PC-9 (cell line): Measurements from ENCODE around the gene DNAJB2. TPM values are rescaled to one million over a fixed set of nuclear protein-coding genes. Genes with fewer than 3 reads are reported as not detected.

Experiments
- BruUV-seq: library from RNA; stranded (reverse); fragments of 400-500 nt; replicated peaks from 2 replicates; lab custom pipeline; 2021; lab: Mats Ljungman, UMichigan
- CTCF ChIA-PET: fragments of 300-600 bp; sonication (Branson Sonifier 250); formaldehyde crosslinking; loops from one replicate; lab custom pipeline; 2022; ENCODE audit warnings: antibody characterized with exemption; lab: Charles Lee
- POLR2A ChIA-PET: fragments of 300-600 bp; sonication (Branson Sonifier 250); formaldehyde crosslinking; loops from one replicate; lab custom pipeline; 2022; ENCODE audit warnings: antibody characterized with exemption; ENCODE audit not compliant: unreplicated experiment; lab: Charles Lee
- DNase-seq, 2 experiments: peaks; one replicate each; pipeline versions ENCODE4 v3.0.0 to v3.0.0-alpha.2; 2015 to 2022; ENCODE audit warnings: mixed read lengths in 1 of 2
- H2AFZ ChIP-seq: fragments of 200-600 bp; sonication (generic); 2 replicates; pipeline ENCODE4 v1.8.1; 2017; ENCODE audit warnings: antibody characterized with exemption
- H3F3A ChIP-seq: fragments of 200-600 bp; sonication (generic); 2 replicates; pipeline ENCODE4 v1.8.1; 2017; ENCODE audit warnings: antibody characterized with exemption, mild to moderate bottlenecking, low read depth; ENCODE audit not compliant: insufficient read depth
- H3K27ac ChIP-seq: fragments of 200-600 bp; sonication (generic); 2 replicates; pipeline ENCODE4 v1.6.1; 2016; ENCODE audit warnings: mixed run types
- H3K27me3 ChIP-seq: fragments of 200-600 bp; sonication (generic); 2 replicates; pipeline ENCODE4 v1.6.1; 2016; ENCODE audit warnings: low read depth, mixed run types; ENCODE audit not compliant: insufficient read depth
- H3K36me3 ChIP-seq: fragments of 200-600 bp; sonication (generic); 2 replicates; pipeline ENCODE4 v1.6.1; 2016; ENCODE audit warnings: low read depth, mixed run types
- H3K4me1 ChIP-seq: fragments of 200-600 bp; sonication (generic); replicated peaks from 2 replicates; pipeline ENCODE4 v1.6.1; 2016; ENCODE audit warnings: mixed run types; ENCODE audit not compliant: insufficient read depth
- H3K4me2 ChIP-seq: fragments of 200-600 bp; sonication (generic); 2 replicates; pipeline ENCODE4 v1.6.1; 2017; ENCODE audit warnings: mixed run types
- H3K4me3 ChIP-seq: fragments of 200-600 bp; sonication (generic); 2 replicates; pipeline ENCODE4 v1.6.1; 2016; ENCODE audit warnings: mixed run types
- H3K79me2 ChIP-seq: fragments of 200-600 bp; sonication (generic); 2 replicates; pipeline ENCODE4 v1.6.1; 2017; ENCODE audit warnings: low read depth, mixed run types
- H3K9me2 ChIP-seq: fragments of 200-600 bp; sonication (generic); 2 replicates; pipeline ENCODE4 v1.8.1; 2017; ENCODE audit warnings: mild to moderate bottlenecking; ENCODE audit not compliant: insufficient read depth
- H3K9me3 ChIP-seq: fragments of 200-600 bp; sonication (generic); 2 replicates; pipeline ENCODE4 v1.8.1; 2016; ENCODE audit warnings: low read depth; ENCODE audit not compliant: insufficient read depth
- H4K20me1 ChIP-seq: fragments of 200-600 bp; sonication (generic); 2 replicates; pipeline ENCODE4 v1.8.1; 2017; ENCODE audit not compliant: insufficient read depth
- EZH2 ChIP-seq: fragments of 200-600 bp; sonication (generic); IDR thresholded peaks from 2 replicates; pipeline ENCODE4 v1.8.0; 2017; ENCODE audit warnings: antibody characterized with exemption, low read depth
- intact Hi-C: fragments of 100-400 bp; cut with micrococcal nuclease; formaldehyde crosslinking; loops from one replicate; pipeline ENCODE4 v1.10.0; 2022; ENCODE audit not compliant: unreplicated experiment
- total RNA-seq: library from RNA; stranded (reverse); gene quantifications from 2 replicates; pipeline ENCODE4 v1.2.3, GENCODE V29; 2021
- TF ChIP-seq, protein P1 (sequence below): fragments of 200-600 bp; sonication (generic); conservative IDR thresholded peaks from 2 replicates; pipeline ENCODE4 v1.6.1; 2017; ENCODE audit warnings: mixed run types, antibody characterized with exemption, mild to moderate bottlenecking, moderate library complexity

DNAJB2 gene
- total RNA-seq, 1 experiment from 2014 or later = 38.5 TPM

- peaks cover 44% of the 10 kb centered on the region for H3F3A ChIP-seq
- ChIA-PET POLR2A (interaction anchor here (0.6 to 0.7 kb wide), 2 partner anchors 28 to 126 kb away, joined by 3 to 10 read pairs; no protein-coding TSS in a partner anchor), CTCF (interaction anchor here (0.7 kb wide), 2 partner anchors 27 to 64 kb away, joined by 3 to 4 read pairs; partner anchors contain the start of gene DNAJB2)
- H3K4me2 ChIP-seq = peak overlapping the region; percentile 84
- no peaks in the 10 kb centered on the region for H3K9me3 ChIP-seq
- H3K9me2 ChIP-seq = no peaks in the 10 kb centered on the region
- intact Hi-C loops = no loop called here
- no peaks in the 10 kb centered on the region for H3K27me3 ChIP-seq
- H2AFZ ChIP-seq = no peak overlapping the region
- no TSS peak for BruUV-seq
- peak in 1 of 2 experiments; percentile 39 for DNase-seq
- TF ChIP-seq, protein P1, sequence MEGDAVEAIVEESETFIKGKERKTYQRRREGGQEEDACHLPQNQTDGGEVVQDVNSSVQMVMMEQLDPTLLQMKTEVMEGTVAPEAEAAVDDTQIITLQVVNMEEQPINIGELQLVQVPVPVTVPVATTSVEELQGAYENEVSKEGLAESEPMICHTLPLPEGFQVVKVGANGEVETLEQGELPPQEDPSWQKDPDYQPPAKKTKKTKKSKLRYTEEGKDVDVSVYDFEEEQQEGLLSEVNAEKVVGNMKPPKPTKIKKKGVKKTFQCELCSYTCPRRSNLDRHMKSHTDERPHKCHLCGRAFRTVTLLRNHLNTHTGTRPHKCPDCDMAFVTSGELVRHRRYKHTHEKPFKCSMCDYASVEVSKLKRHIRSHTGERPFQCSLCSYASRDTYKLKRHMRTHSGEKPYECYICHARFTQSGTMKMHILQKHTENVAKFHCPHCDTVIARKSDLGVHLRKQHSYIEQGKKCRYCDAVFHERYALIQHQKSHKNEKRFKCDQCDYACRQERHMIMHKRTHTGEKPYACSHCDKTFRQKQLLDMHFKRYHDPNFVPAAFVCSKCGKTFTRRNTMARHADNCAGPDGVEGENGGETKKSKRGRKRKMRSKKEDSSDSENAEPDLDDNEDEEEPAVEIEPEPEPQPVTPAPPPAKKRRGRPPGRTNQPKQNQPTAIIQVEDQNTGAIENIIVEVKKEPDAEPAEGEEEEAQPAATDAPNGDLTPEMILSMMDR = no peak
- no peak for TF ChIP-seq EZH2
- peaks cover 36% of the 10 kb centered on the region for H3K79me2 ChIP-seq
- peaks cover 64% of the 10 kb centered on the region for H3K4me1 ChIP-seq
- no peak overlapping the region for H3K27ac ChIP-seq
- 0 out of 2 replicates have a peak, but pooled peaks cover 9% of the 10 kb centered on the region for H3K36me3 ChIP-seq
- no peaks in the 10 kb centered on the region for H4K20me1 ChIP-seq
- peak overlapping the region; percentile 87; the same call in 1 of the 2 replicates for H3K4me3 ChIP-seq
These were observed 27.1 kb upstream of the DNAJB2 start for GRCh38 chr2:219252084-219252483.

GRCh38 chr2:219252570-219252899 is 26.6 kb upstream of the DNAJB2 start:
- Histone ChIP-seq H3K4me1 (peaks cover 60% of the 10 kb centered on the region), H3K9me2 (no peaks in the 10 kb centered on the region), H3K9me3 (no peaks in the 10 kb centered on the region), H3K27me3 (no peaks in the 10 kb centered on the region), H2AFZ (peak overlapping the region; percentile 85; the same call in 1 of the 2 replicates), H3K79me2 (peaks cover 32% of the 10 kb centered on the region), H3K27ac (no peak overlapping the region), H3K4me3 (peak overlapping the region; percentile 87), H3F3A (peaks cover 43% of the 10 kb centered on the region), H3K36me3 (0 out of 2 replicates have a peak, but pooled peaks cover 9% of the 10 kb centered on the region), H4K20me1 (no peaks in the 10 kb centered on the region), H3K4me2 (peak overlapping the region; percentile 84)
- CTCF ChIA-PET = interaction anchor here (0.5 to 0.7 kb wide), 3 partner anchors 26 to 393 kb away, joined by 4 to 6 read pairs (median 4); partner anchors contain the start of gene DNAJB2
- POLR2A ChIA-PET = interaction anchor here (0.5 to 1.0 kb wide), 5 partner anchors 21 to 507 kb away, joined by 3 to 27 read pairs (median 9); no protein-coding TSS in a partner anchor
- DNase-seq = no peak
- BruUV-seq = no TSS peak
- TF ChIP-seq EZH2 = no peak
- intact Hi-C loops = no loop called here

DNA sequence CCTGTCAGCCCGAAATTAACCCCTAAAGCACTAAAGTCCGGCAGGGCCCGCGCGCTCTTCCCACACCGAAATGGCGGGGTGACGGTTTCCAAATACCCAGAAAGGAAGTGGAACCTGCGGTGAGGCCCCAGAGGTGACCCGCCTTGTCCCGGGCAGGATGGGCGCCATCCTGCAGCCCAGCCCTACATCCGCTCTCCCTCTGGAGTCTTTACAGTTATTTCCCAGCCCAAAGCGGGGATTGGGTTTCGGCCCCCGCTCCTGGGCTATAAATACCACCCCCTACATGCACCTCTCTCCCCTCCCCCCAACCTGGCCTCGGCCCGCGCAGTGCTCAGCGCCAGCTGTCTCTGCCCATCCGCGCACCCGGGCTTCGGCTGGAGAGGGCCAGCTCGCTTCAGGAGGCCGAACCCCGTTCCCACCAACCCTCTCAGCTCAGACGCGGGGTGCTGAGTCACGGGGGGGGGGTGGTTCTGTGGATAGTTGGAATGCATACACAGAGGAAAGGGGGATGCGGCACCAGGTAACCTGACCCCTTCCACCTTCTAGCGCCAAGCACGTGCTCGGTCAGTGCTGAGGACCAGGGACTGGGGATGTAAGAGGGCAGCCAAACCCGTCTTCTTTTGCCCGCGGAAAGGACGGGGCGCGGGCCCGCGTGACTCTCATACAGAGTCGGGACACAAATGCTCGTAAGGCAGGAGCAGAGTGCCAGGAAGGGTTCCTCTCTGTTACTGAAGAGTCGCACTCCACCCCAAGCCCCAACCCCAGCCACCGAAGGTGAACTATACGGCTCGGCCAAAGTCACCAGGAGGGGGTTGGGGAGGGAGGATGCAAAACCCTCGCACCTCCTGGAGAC is 26.0 kb upstream of the DNAJB2 start, which contains the start of gene TUBA4B:
Gene TUBA4B (plus strand): TSS at position 344 of the 853 bp plus-strand sequence. CDS start 165 bp downstream, at position 509.
- intact Hi-C loops = loop anchor here (1.0 kb wide), 2 partner anchors 21 to 26 kb away; partner anchors contain the start of gene DNAJB2
- Histone ChIP-seq H3K4me1 (peaks cover 55% of the 10 kb centered on the region), H3K27ac (peak within 1 kb of the TSS; percentile 43)

More for the DNA sequence above, 26.0 kb upstream of the DNAJB2 start, which contains the start of gene TUBA4B:
- DNase-seq = peak; percentile 63 to 67
- POLR2A ChIA-PET = interaction anchor here (0.5 to 1.0 kb wide), 4 partner anchors 21 to 507 kb away, joined by 3 to 27 read pairs (median 6); no protein-coding TSS in a partner anchor
- peak within 1 kb of the TSS; percentile 87 for H3K4me3 ChIP-seq
- TF ChIP-seq, protein P1 = no peak
- no peak for TF ChIP-seq EZH2
- H3F3A ChIP-seq = peaks cover 37% of the 10 kb centered on the region
- H3K4me2 ChIP-seq = peak within 1 kb of the TSS; percentile 84
- BruUV-seq = TSS peak; percentile 62
- 0 out of 2 replicates have a peak, but pooled peaks cover 6% of the 10 kb centered on the region for H3K36me3 ChIP-seq
- H3K9me3 ChIP-seq = no peaks in the 10 kb centered on the region
- H3K27me3 ChIP-seq = no peaks in the 10 kb centered on the region
- no peaks in the 10 kb centered on the region for H4K20me1 ChIP-seq
- H3K79me2 ChIP-seq = peaks cover 26% of the 10 kb centered on the region
- H2AFZ ChIP-seq = peak within 1 kb of the TSS; percentile 85
- no peaks in the 10 kb centered on the region for H3K9me2 ChIP-seq
- CTCF ChIA-PET = interaction anchor here (0.5 to 0.6 kb wide), 3 partner anchors 42 to 393 kb away, joined by 4 to 7 read pairs (median 6); no protein-coding TSS in a partner anchor
